GM18951 (cell line): ENCODE measurements around the gene PACSIN2.

Experiments used
- POLR2A ChIP-seq: IDR thresholded peaks from 4 replicates; pipeline ENCODE4 v1.6.1; 2011; ENCODE audit warnings: mild to moderate bottlenecking; ENCODE audit not compliant: insufficient read length, insufficient read depth; ENCODE audit errors: extremely low read depth
- in situ Hi-C: fragments of 300-500 bp; cut with MboI; formaldehyde crosslinking; loops from one replicate; pipeline ENCODE4 v1.12.0; 2022; ENCODE audit warnings: low sequenced_read_pairs, mixed read lengths, inconsistent platforms; ENCODE audit not compliant: unreplicated experiment

PACSIN2 gene

DNA sequence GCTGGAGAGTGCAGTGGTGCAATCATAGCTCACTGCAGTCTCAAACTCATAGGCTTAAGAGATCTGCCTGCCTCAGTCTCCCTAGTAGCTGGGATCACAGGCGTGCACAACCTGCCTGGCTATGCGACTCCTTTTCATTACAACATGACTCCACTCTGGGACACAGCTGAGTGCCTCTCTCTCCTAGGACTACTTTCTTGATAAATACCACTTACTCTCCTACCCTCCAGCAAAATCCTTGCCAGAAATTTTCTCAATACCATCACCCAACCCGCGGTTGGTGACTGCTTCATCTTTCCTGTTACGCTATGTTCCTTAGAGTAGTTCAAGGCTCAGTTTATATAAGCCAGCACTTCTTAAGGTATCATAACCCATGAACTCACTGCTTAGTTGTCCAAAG is 184.8 kb downstream of the PACSIN2 start:
- in situ Hi-C loops = no loop called here
- TF ChIP-seq POLR2A = no peak

DNA sequence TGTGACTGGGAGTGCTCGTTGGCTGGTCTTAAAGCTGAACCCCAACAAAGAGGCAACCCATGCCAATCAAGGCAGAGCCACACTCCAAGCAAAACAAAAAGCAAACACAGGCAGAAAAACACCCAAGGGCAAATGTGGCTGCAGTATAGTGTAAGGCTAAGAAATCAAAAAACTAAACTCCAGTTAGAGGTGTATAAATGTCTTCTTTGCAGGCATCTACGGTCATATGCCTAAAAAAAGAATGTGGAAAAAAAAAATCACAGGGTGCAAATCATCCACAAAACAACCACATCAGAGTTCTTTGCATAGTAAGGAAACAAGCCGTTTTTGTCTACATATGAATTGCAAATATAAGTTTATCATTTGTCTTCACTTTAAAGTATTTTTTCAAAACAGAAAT is 185.6 kb downstream of the PACSIN2 start:
- TF ChIP-seq POLR2A = no peak
- in situ Hi-C loops = no loop called here

DNA sequence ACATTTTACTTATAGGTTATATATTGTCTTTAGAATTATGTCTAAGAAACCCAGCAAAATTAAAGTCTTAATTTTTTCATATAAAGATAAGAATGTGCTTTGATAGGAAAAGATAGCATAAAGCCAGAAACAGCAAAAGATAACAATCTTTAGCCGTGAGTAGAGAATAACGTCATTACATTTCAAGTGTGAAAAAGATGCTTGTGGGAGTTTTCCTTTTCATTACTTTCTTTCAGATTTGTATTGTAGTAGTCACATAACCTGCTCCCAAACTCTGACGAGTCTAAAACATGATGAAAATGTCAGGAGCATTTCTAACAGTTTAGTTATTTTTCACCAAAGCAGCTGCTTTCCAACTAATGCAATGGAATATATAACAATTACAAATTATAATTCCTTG is 189.2 kb downstream of the PACSIN2 start:
- in situ Hi-C loops = no loop called here
- TF ChIP-seq POLR2A = no peak

DNA sequence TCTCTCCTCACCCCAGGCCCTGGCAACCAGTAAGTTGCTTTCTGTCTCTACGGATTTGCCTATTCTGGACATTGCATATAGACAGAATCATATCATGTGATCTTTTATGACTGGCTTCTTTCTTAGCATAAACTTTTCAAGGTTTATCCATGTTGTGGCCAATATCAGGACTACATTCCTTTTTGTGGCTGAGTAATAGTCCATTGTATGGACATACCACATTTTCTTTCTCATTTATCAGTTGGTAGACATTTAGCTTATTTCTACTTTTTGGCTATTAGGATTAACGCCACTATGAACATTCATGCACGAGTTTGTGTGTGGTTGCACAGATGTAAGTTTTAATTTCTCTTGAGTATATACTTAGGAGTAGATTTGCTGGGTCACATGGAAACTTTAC is 193.6 kb downstream of the PACSIN2 start:
- in situ Hi-C loops = no loop called here
- TF ChIP-seq POLR2A = no peak

DNA sequence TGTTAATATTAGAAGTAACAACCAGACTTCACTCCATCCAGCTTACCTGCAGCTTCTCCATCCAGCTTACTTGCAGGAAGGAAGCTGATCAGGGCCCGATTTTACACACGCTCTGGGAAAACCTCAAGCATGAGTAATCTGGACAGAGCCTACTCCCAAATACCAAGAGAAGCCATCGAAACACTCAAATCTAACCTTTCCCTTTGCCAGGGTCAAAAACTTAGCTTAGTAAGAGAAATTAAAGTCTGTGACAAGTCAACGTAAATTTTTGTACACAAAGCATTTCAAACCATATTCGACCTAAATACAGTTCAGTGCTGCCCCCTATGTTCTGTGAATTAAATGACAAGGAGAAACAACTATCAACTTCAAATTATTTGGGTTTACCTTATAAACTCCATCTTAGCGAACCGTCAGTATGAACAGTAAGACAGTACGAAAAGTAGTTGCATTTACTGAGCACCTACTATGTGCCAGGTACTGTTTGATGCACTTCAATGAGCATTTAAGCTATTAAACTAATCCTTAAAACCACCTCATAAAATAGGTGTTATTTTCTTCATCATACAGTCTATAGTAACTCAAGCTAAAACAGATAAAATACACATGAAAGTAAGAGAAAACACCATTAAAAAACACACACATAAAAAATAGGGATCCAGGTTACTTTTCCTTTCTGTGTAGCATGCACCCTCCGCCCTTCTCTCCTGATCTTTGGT is 194.7 kb downstream of the PACSIN2 start:
- in situ Hi-C loops = no loop called here
- TF ChIP-seq POLR2A = no peak
